PC-9 (cell line): ENCODE measurements around the gene CLDN15. TPM values are rescaled to one million over a fixed set of nuclear protein-coding genes. Genes with fewer than 3 reads are reported as not detected.
"Not testable (repeated sequence)": the region's sequence is repeated elsewhere in the genome, so short reads cannot be mapped to it uniquely, and the experiment has no call there.

Experiments used
- BruUV-seq: library from RNA; stranded (reverse); fragments of 400-500 nt; replicated peaks from 2 replicates; lab custom pipeline; 2021; lab: Mats Ljungman, UMichigan
- CTCF ChIA-PET: fragments of 300-600 bp; sonication (Branson Sonifier 250); formaldehyde crosslinking; loops from one replicate; lab custom pipeline; 2022; ENCODE audit warnings: antibody characterized with exemption; lab: Charles Lee
- POLR2A ChIA-PET: fragments of 300-600 bp; sonication (Branson Sonifier 250); formaldehyde crosslinking; loops from one replicate; lab custom pipeline; 2022; ENCODE audit warnings: antibody characterized with exemption; ENCODE audit not compliant: unreplicated experiment; lab: Charles Lee
- DNase-seq, 2 experiments: peaks; one replicate each; pipeline versions ENCODE4 v3.0.0 to v3.0.0-alpha.2; 2015 to 2022; ENCODE audit warnings: mixed read lengths in 1 of 2
- H2AFZ ChIP-seq: fragments of 200-600 bp; sonication (generic); 2 replicates; pipeline ENCODE4 v1.8.1; 2017; ENCODE audit warnings: antibody characterized with exemption
- H3F3A ChIP-seq: fragments of 200-600 bp; sonication (generic); 2 replicates; pipeline ENCODE4 v1.8.1; 2017; ENCODE audit warnings: antibody characterized with exemption, mild to moderate bottlenecking, low read depth; ENCODE audit not compliant: insufficient read depth
- H3K27ac ChIP-seq: fragments of 200-600 bp; sonication (generic); 2 replicates; pipeline ENCODE4 v1.6.1; 2016; ENCODE audit warnings: mixed run types
- H3K27me3 ChIP-seq: fragments of 200-600 bp; sonication (generic); 2 replicates; pipeline ENCODE4 v1.6.1; 2016; ENCODE audit warnings: low read depth, mixed run types; ENCODE audit not compliant: insufficient read depth
- H3K36me3 ChIP-seq: fragments of 200-600 bp; sonication (generic); 2 replicates; pipeline ENCODE4 v1.6.1; 2016; ENCODE audit warnings: low read depth, mixed run types
- H3K4me1 ChIP-seq: fragments of 200-600 bp; sonication (generic); replicated peaks from 2 replicates; pipeline ENCODE4 v1.6.1; 2016; ENCODE audit warnings: mixed run types; ENCODE audit not compliant: insufficient read depth
- H3K4me2 ChIP-seq: fragments of 200-600 bp; sonication (generic); 2 replicates; pipeline ENCODE4 v1.6.1; 2017; ENCODE audit warnings: mixed run types
- H3K4me3 ChIP-seq: fragments of 200-600 bp; sonication (generic); 2 replicates; pipeline ENCODE4 v1.6.1; 2016; ENCODE audit warnings: mixed run types
- H3K79me2 ChIP-seq: fragments of 200-600 bp; sonication (generic); 2 replicates; pipeline ENCODE4 v1.6.1; 2017; ENCODE audit warnings: low read depth, mixed run types
- H3K9me2 ChIP-seq: fragments of 200-600 bp; sonication (generic); 2 replicates; pipeline ENCODE4 v1.8.1; 2017; ENCODE audit warnings: mild to moderate bottlenecking; ENCODE audit not compliant: insufficient read depth
- H3K9me3 ChIP-seq: fragments of 200-600 bp; sonication (generic); 2 replicates; pipeline ENCODE4 v1.8.1; 2016; ENCODE audit warnings: low read depth; ENCODE audit not compliant: insufficient read depth
- H4K20me1 ChIP-seq: fragments of 200-600 bp; sonication (generic); 2 replicates; pipeline ENCODE4 v1.8.1; 2017; ENCODE audit not compliant: insufficient read depth
- CTCF ChIP-seq: fragments of 200-600 bp; sonication (generic); conservative IDR thresholded peaks from 2 replicates; pipeline ENCODE4 v1.6.1; 2017; ENCODE audit warnings: mixed run types, antibody characterized with exemption, mild to moderate bottlenecking, moderate library complexity
- EZH2 ChIP-seq: fragments of 200-600 bp; sonication (generic); IDR thresholded peaks from 2 replicates; pipeline ENCODE4 v1.8.0; 2017; ENCODE audit warnings: antibody characterized with exemption, low read depth
- intact Hi-C: fragments of 100-400 bp; cut with micrococcal nuclease; formaldehyde crosslinking; loops from one replicate; pipeline ENCODE4 v1.10.0; 2022; ENCODE audit not compliant: unreplicated experiment
- total RNA-seq: library from RNA; stranded (reverse); gene quantifications from 2 replicates; pipeline ENCODE4 v1.2.3, GENCODE V29; 2021

Gene CLDN15
- total RNA-seq, 1 experiment from 2014 or later, result 17.2 TPM

GRCh38 chr7:101258243-101258731 lies 20.7 kb upstream of the CLDN15 start:
- Histone ChIP-seq H3K27ac (no peak overlapping the region), H2AFZ (no peak overlapping the region), H3K79me2 (no peaks in the 10 kb centered on the region), H3K4me3 (no peak overlapping the region), H3K4me1 (no peaks in the 10 kb centered on the region), H3F3A (no peaks in the 10 kb centered on the region), H3K27me3 (0 out of 2 replicates have a peak, but pooled peaks cover 3% of the 10 kb centered on the region), H3K36me3 (no peaks in the 10 kb centered on the region), H4K20me1 (no peaks in the 10 kb centered on the region), H3K4me2 (no peak overlapping the region), H3K9me2 (no peaks in the 10 kb centered on the region), H3K9me3 (no peaks in the 10 kb centered on the region)
- intact Hi-C loops, result no loop called here
- CTCF ChIA-PET, result interaction anchor here (0.7 kb wide), 2 partner anchors 278 to 484 kb away, joined by 3 to 5 read pairs; no protein-coding TSS in a partner anchor
- TF ChIP-seq EZH2 (no peak), CTCF (no peak)
- POLR2A ChIA-PET, result no interaction called here
- BruUV-seq, result no TSS peak
- no peak for DNase-seq

GRCh38 chr7:101255796-101256195 lies 18.2 kb upstream of the CLDN15 start:
- POLR2A ChIA-PET, result no interaction called here
- Histone ChIP-seq H3K4me3 (no peak overlapping the region), H3K4me2 (no peak overlapping the region), H3F3A (no peaks in the 10 kb centered on the region), H3K9me2 (no peaks in the 10 kb centered on the region), H3K27ac (no peak overlapping the region), H3K36me3 (no peaks in the 10 kb centered on the region), H3K79me2 (peaks cover 12% of the 10 kb centered on the region), H3K9me3 (no peaks in the 10 kb centered on the region), H3K4me1 (peaks cover 9% of the 10 kb centered on the region), H4K20me1 (no peaks in the 10 kb centered on the region), H2AFZ (no peak overlapping the region), H3K27me3 (no peaks in the 10 kb centered on the region)
- intact Hi-C loops, result no loop called here
- BruUV-seq, result no TSS peak
- DNase-seq, result no peak
- CTCF ChIA-PET, result no interaction called here
- TF ChIP-seq CTCF (no peak), EZH2 (no peak)

GRCh38 chr7:101253199-101253598 lies 15.6 kb upstream of the CLDN15 start:
- peaks cover 17% of the 10 kb centered on the region for H3K4me1 ChIP-seq
- peak overlapping the region; percentile 74; the same call in 1 of the 2 replicates for H3K4me3 ChIP-seq
- intact Hi-C loops, H4K20me1 ChIP-seq, DNase-seq, BruUV-seq, H3K27me3 ChIP-seq, H3K27ac ChIP-seq, H3K36me3 ChIP-seq, H3K9me3 ChIP-seq, H3K9me2 ChIP-seq, H3F3A ChIP-seq, POLR2A ChIA-PET: not testable (repeated sequence)
- CTCF ChIA-PET, result interaction anchor here (0.6 to 1.9 kb wide), 2 partner anchors 30 to 201 kb away, joined by 5 read pairs; no protein-coding TSS in a partner anchor
- peak overlapping the region; percentile 88; the same call in 1 of the 2 replicates for H2AFZ ChIP-seq
- peak overlapping the region; percentile 80 for H3K4me2 ChIP-seq
- H3K79me2 ChIP-seq, result peaks cover 35% of the 10 kb centered on the region
